ENCODE data around the gene S100G.

Gene S100G

GRCh38 chrX:16702700-16703599 lies 53.0 kb downstream of the S100G start:
- no peaks in the 10 kb centered on the region for H3K27me3 ChIP-seq (ENCODE audit: control insufficient read depth, insufficient read depth, low read length)
- peaks cover 5% of the 10 kb centered on the region; the same call in 1 of the 2 replicates for H3K36me3 ChIP-seq (ENCODE audit: control insufficient read depth, insufficient read depth, low read length)
- no peaks in the 10 kb centered on the region for H3K9me3 ChIP-seq (ENCODE audit: control insufficient read depth, insufficient read depth, low read length)
- H3K4me1 ChIP-seq (ENCODE audit: control insufficient read depth, insufficient read depth, low read length), result no peaks in the 10 kb centered on the region
- no peak for DNase-seq (ENCODE audit: low read depth, low spot score)
- H3K4me3 ChIP-seq (ENCODE audit: low read length), result no peak overlapping the region
- no peak overlapping the region for H3K27ac ChIP-seq (ENCODE audit: low read length)
- WGBS (ENCODE audit: insufficient coverage, insufficient read length), result no CpG with 5 or more reads among the region's 15 CpGs

All from iPS DF 6.9 (cell line).